GM23338 (cell line): ENCODE data around the gene STIM2. TPM values are rescaled to one million over a fixed set of nuclear protein-coding genes. Genes with fewer than 3 reads are reported as not detected.

Experiments used
- ATAC-seq: fragments of 200-7000 bp; cut with Tn5 transposase; 3 replicates; pipeline ENCODE4 v1.9.1; 2020
- DNase-seq: peaks from one replicate; pipeline ENCODE4 v3.0.0-alpha.2; 2015; ENCODE audit warnings: low spot score
- H2AFZ ChIP-seq: fragments of 200-600 bp; sonication (generic); 2 replicates; pipeline ENCODE4 v1.8.0; 2016; ENCODE audit warnings: antibody characterized with exemption, mild to moderate bottlenecking, moderate library complexity
- H3F3A ChIP-seq: fragments of 200-600 bp; sonication (generic); replicated peaks from 2 replicates; pipeline ENCODE4 v1.8.0; 2017; ENCODE audit warnings: antibody characterized with exemption, mixed run types, low read depth
- H3K27ac ChIP-seq: fragments of 200-600 bp; sonication (generic); 2 replicates; pipeline ENCODE4 v1.6.1; 2016; ENCODE audit warnings: low read depth
- H3K27me3 ChIP-seq: fragments of 200-600 bp; sonication (generic); 2 replicates; pipeline ENCODE4 v1.8.0; 2016; ENCODE audit warnings: mild to moderate bottlenecking, mixed run types, moderate library complexity; ENCODE audit not compliant: insufficient read depth
- H3K36me3 ChIP-seq: fragments of 200-600 bp; sonication (generic); 2 replicates; pipeline ENCODE4 v1.8.0; 2016; ENCODE audit warnings: mild to moderate bottlenecking; ENCODE audit not compliant: insufficient read depth
- H3K4me1 ChIP-seq: fragments of 200-600 bp; sonication (generic); 2 replicates; pipeline ENCODE4 v1.8.0; 2016; ENCODE audit warnings: mild to moderate bottlenecking, moderate library complexity; ENCODE audit not compliant: insufficient read depth
- H3K4me2 ChIP-seq: fragments of 200-600 bp; sonication (generic); 2 replicates; pipeline ENCODE4 v1.7.1; 2017; ENCODE audit warnings: mixed run types
- H3K4me3 ChIP-seq: fragments of 200-600 bp; sonication (generic); 2 replicates; pipeline ENCODE4 v1.6.1; 2016; ENCODE audit warnings: mixed run types
- H3K79me2 ChIP-seq: fragments of 200-600 bp; sonication (generic); replicated peaks from 2 replicates; pipeline ENCODE4 v1.8.0; 2017; ENCODE audit warnings: mild to moderate bottlenecking; ENCODE audit not compliant: insufficient read depth
- H3K9me2 ChIP-seq: fragments of 200-600 bp; sonication (generic); 2 replicates; pipeline ENCODE4 v1.8.0; 2017; ENCODE audit not compliant: insufficient read depth
- H4K20me1 ChIP-seq: fragments of 200-600 bp; sonication (generic); replicated peaks from 2 replicates; pipeline ENCODE4 v1.8.0; 2017; ENCODE audit warnings: mild to moderate bottlenecking; ENCODE audit not compliant: insufficient read depth
- H3K27ac Mint-ChIP-seq: 2 replicates; pipeline ENCODE4 v1.8.0; 2020; ENCODE audit warnings: inconsistent platforms, mild to moderate bottlenecking, moderate library complexity, mixed read lengths
- H3K27me3 Mint-ChIP-seq: 3 replicates; pipeline ENCODE4 v1.8.0; 2022; ENCODE audit warnings: low read depth, mild to moderate bottlenecking, moderate library complexity, mixed read lengths, inconsistent platforms; ENCODE audit not compliant: insufficient read depth, poor library complexity
- H3K36me3 Mint-ChIP-seq: 3 replicates; pipeline ENCODE4 v1.8.0; 2021; ENCODE audit warnings: low read depth, mild to moderate bottlenecking, inconsistent platforms, moderate library complexity, mixed read lengths
- H3K4me1 Mint-ChIP-seq: 3 replicates; pipeline ENCODE4 v1.8.0; 2020; ENCODE audit warnings: mild to moderate bottlenecking, inconsistent platforms, mixed read lengths
- H3K4me3 Mint-ChIP-seq: 3 replicates; pipeline ENCODE4 v1.8.0; 2021; ENCODE audit warnings: moderate library complexity, mild to moderate bottlenecking, inconsistent platforms, mixed read lengths
- H3K9me3 Mint-ChIP-seq: 3 replicates; pipeline ENCODE4 v1.8.0; 2020; ENCODE audit warnings: moderate library complexity, mild to moderate bottlenecking, inconsistent platforms, mixed read lengths
- CTCF ChIP-seq, 2 experiments: fragments of 200-600 bp in 1 of 2; sonication (generic) in 1 of 2; conservative IDR thresholded peaks; 2 replicates each; pipeline versions ENCODE4 v1.5.1 to v1.6.1; 2016 to 2017; ENCODE audit warnings: antibody characterized with exemption in 2 of 2, low read depth in 2 of 2, mild to moderate bottlenecking in 2 of 2, moderate library complexity in 1 of 2
- ETS1 ChIP-seq: IDR thresholded peaks from 2 replicates; pipeline ENCODE4 v1.6.1; 2016; ENCODE audit warnings: antibody characterized with exemption
- EZH2phosphoT487 ChIP-seq: fragments of 200-600 bp; sonication (generic); IDR thresholded peaks from one replicate; pipeline ENCODE4 v1.8.1; 2018; ENCODE audit warnings: antibody characterized with exemption; ENCODE audit not compliant: unreplicated experiment
- NANOG ChIP-seq: IDR thresholded peaks from 2 replicates; pipeline ENCODE4 v1.6.1; 2016; ENCODE audit warnings: antibody characterized with exemption, borderline replicate concordance
- POLR2AphosphoS5 ChIP-seq: IDR thresholded peaks from 2 replicates; pipeline ENCODE4 v1.6.1; 2016; ENCODE audit warnings: antibody characterized with exemption, low read depth
- STAT1 ChIP-seq: IDR thresholded peaks from one replicate; pipeline ENCODE4 v1.6.1; 2016; ENCODE audit warnings: antibody characterized with exemption; ENCODE audit not compliant: unreplicated experiment
- ZNF331 ChIP-seq: fragments of 250-450 bp; sonication (Bioruptor Pico); IDR thresholded peaks from 2 replicates; pipeline ENCODE4 v1.5.0; 2020; ENCODE audit warnings: low read depth, mild to moderate bottlenecking, moderate library complexity
- ZNF462 ChIP-seq: fragments of 250-450 bp; sonication (Bioruptor Pico); IDR thresholded peaks from 2 replicates; pipeline ENCODE4 v1.5.0; 2020; ENCODE audit warnings: mild to moderate bottlenecking, moderate library complexity
- polyA plus RNA-seq: library from polyadenylated mRNA; unstranded; fragments of >200 nt; fragmentation: Nextera tagmentation; extraction: Ambion mirVana; gene quantifications from 2 replicates; pipeline ENCODE4 v1.2.1, GENCODE V29; 2016
- total RNA-seq: library from RNA; depleted of rRNA; stranded (reverse); fragments of >200 nt; shearing (Covaris generic); gene quantifications from 2 replicates; pipeline ENCODE4 v1.2.3, GENCODE V29; 2014

STIM2 gene
- total and polyA plus RNA-seq, 2 experiments from 2014 or later = 13.1 to 17.8 TPM

- H3K4me1 Mint-ChIP-seq = peaks cover 10% of the 10 kb centered on the region
- no peaks in the 10 kb centered on the region for H3K9me3 Mint-ChIP-seq
- ATAC-seq (no peak), DNase-seq (no peak)
- H3K36me3 ChIP-seq = no peaks in the 10 kb centered on the region
- no peaks in the 10 kb centered on the region for H3K9me2 ChIP-seq
- H3K4me3 Mint-ChIP-seq = no peak overlapping the region
- H2AFZ ChIP-seq = no peak overlapping the region
- H3K4me2 ChIP-seq = no peak overlapping the region
- no peaks in the 10 kb centered on the region for H4K20me1 ChIP-seq
- no peaks in the 10 kb centered on the region for H3K79me2 ChIP-seq
- peaks cover 3% of the 10 kb centered on the region for H3K27me3 Mint-ChIP-seq
- TF ChIP-seq ZNF331 (CRISPR knock-in tag) = no peak
- no peak for TF ChIP-seq NANOG
- no peak for TF ChIP-seq ETS1
- no peak for TF ChIP-seq CTCF (conservative IDR thresholded peaks at IDR 0.05; ENCODE audit: low read depth in 2 of 2)
- no peaks in the 10 kb centered on the region for H3F3A ChIP-seq
- H3K27me3 ChIP-seq = no peaks in the 10 kb centered on the region
- H3K4me1 ChIP-seq = no peaks in the 10 kb centered on the region; the same call in 1 of the 2 replicates
- no peak overlapping the region for H3K27ac ChIP-seq
- no peak overlapping the region for H3K27ac Mint-ChIP-seq
- no peaks in the 10 kb centered on the region for H3K36me3 Mint-ChIP-seq
- H3K4me3 ChIP-seq = no peak overlapping the region
Observed at GRCh38 chr4:26842911-26843310, 17.7 kb upstream of the STIM2 start.

- H3K4me1 Mint-ChIP-seq = peaks cover 7% of the 10 kb centered on the region
Observed at GRCh38 chr4:26850528-26850927, 10.1 kb upstream of the STIM2 start.

GRCh38 chr4:26851129-26851528 lies 9.5 kb upstream of the STIM2 start:
- Histone ChIP-seq H3K4me1 (peaks cover 3% of the 10 kb centered on the region), H3K4me2 (no peak overlapping the region), H3K9me2 (peaks cover 3% of the 10 kb centered on the region; the same call in 1 of the 2 replicates), H3K79me2 (no peaks in the 10 kb centered on the region), H3K36me3 (no peaks in the 10 kb centered on the region), H4K20me1 (no peaks in the 10 kb centered on the region), H2AFZ (no peak overlapping the region), H3F3A (no peaks in the 10 kb centered on the region), H3K27ac (no peak overlapping the region), H3K4me3 (no peak overlapping the region), H3K27me3 (no peaks in the 10 kb centered on the region)
- Mint-ChIP-seq H3K27me3 (no peaks in the 10 kb centered on the region), H3K4me1 (peaks cover 7% of the 10 kb centered on the region), H3K4me3 (no peak overlapping the region), H3K36me3 (no peaks in the 10 kb centered on the region), H3K27ac (no peak overlapping the region), H3K9me3 (no peaks in the 10 kb centered on the region)
- DNase-seq (no peak), ATAC-seq (no peak)
- TF ChIP-seq ZNF462 (CRISPR knock-in tag) (no peak), NANOG (no peak), EZH2phosphoT487 (no peak)

More at GRCh38 chr4:26850528-26850927, 10.1 kb upstream of the STIM2 start:
- no peak for ATAC-seq
- no peaks in the 10 kb centered on the region for H3F3A ChIP-seq
- H4K20me1 ChIP-seq = no peaks in the 10 kb centered on the region
- TF ChIP-seq POLR2AphosphoS5 (no peak), EZH2phosphoT487 (no peak), NANOG (no peak), STAT1 (no peak)
- no peaks in the 10 kb centered on the region for H3K79me2 ChIP-seq
- H3K9me3 Mint-ChIP-seq = no peaks in the 10 kb centered on the region
- H3K27me3 ChIP-seq = no peaks in the 10 kb centered on the region
- no peak overlapping the region for H3K27ac Mint-ChIP-seq
- no peak overlapping the region for H3K4me3 ChIP-seq
- H3K4me3 Mint-ChIP-seq = no peak overlapping the region
- peaks cover 3% of the 10 kb centered on the region; the same call in 1 of the 2 replicates for H3K9me2 ChIP-seq
- no peaks in the 10 kb centered on the region; the same call in 1 of the 2 replicates for H3K4me1 ChIP-seq
- no peaks in the 10 kb centered on the region for H3K27me3 Mint-ChIP-seq
- H2AFZ ChIP-seq = no peak overlapping the region
- no peaks in the 10 kb centered on the region for H3K36me3 Mint-ChIP-seq
- DNase-seq = no peak
- no peak overlapping the region for H3K27ac ChIP-seq
- H3K36me3 ChIP-seq = no peaks in the 10 kb centered on the region
- H3K4me2 ChIP-seq = no peak overlapping the region
